Tibial nerve (tissue), 4 donors: ENCODE measurements around the gene MTRF1L. TPM values are rescaled to one million over a fixed set of nuclear protein-coding genes. Genes with fewer than 3 reads are reported as not detected.

Experiments used
- DNase-seq, 2 donors: peaks; one replicate each; pipeline ENCODE4 v3.0.0-alpha.2; 2019; ENCODE audit warnings: low spot score in 2 of 2
- H3K27ac ChIP-seq, 4 donors: fragments of 200-600 bp; sonication (generic) in 3 of 4; one replicate each; pipeline ENCODE4 v1.5.1; 2017 to 2019; ENCODE audit warnings: mild to moderate bottlenecking in 1 of 4
- H3K27me3 ChIP-seq, 2 donors: fragments of 200-600 bp; sonication (generic) in 1 of 2; one replicate each; pipeline versions ENCODE4 v1.5.1 to v1.6.0; 2017 to 2019
- H3K36me3 ChIP-seq, 3 donors: fragments of 200-600 bp; sonication (generic); one replicate each; pipeline ENCODE4 v1.5.1; 2018 to 2019
- H3K4me1 ChIP-seq, 4 donors: fragments of 200-600 bp; sonication (generic) in 3 of 4; one replicate each; pipeline ENCODE4 v1.5.1; 2017 to 2019
- H3K4me3 ChIP-seq, 4 donors: fragments of 200-600 bp; sonication (generic) in 3 of 4; one replicate each; pipeline ENCODE4 v1.5.1; 2017 to 2019; ENCODE audit warnings: mild to moderate bottlenecking in 1 of 4, moderate library complexity in 1 of 4
- H3K9me3 ChIP-seq, 4 donors: fragments of 200-600 bp; sonication (generic) in 3 of 4; one replicate each; pipeline ENCODE4 v1.5.1; 2017 to 2019
- EP300 ChIP-seq, 2 donors: sonication (generic); formaldehyde crosslinking; IDR thresholded peaks; one replicate each; pipeline ENCODE4 v1.6.1; 2017; ENCODE audit warnings: antibody characterized with exemption in 2 of 2, mild to moderate bottlenecking in 1 of 2
- POLR2A ChIP-seq, 2 donors: fragments of 450-650 bp; IDR thresholded peaks; one replicate each; pipeline ENCODE4 v1.6.1; 2017; ENCODE audit warnings: antibody characterized with exemption in 2 of 2, mild to moderate bottlenecking in 2 of 2, moderate library complexity in 2 of 2
- whole genome bisulfite sequencing, 2 donors: methylation state at CpG; one replicate each; pipeline ENCODE4 v1.1.5; 2018; 5-methylcytosine and 5-hydroxymethylcytosine counted together
- total RNA-seq, 4 donors: library from RNA; depleted of rRNA; stranded (reverse); fragments of >200 nt; gene quantifications; one replicate each; pipeline ENCODE4 v1.1.0, GENCODE V29; 2016
- TF ChIP-seq, protein P1 (sequence below), 5 experiments: fragments of 200-600 bp in 3 of 5; fragments of 450-650 bp in 2 of 5; sonication (generic) in 3 of 5; IDR thresholded peaks; one replicate each; pipeline ENCODE4 v1.5.1; 2016 to 2019; ENCODE audit warnings: antibody characterized with exemption in 5 of 5, mild to moderate bottlenecking in 3 of 5, moderate library complexity in 2 of 5

The MTRF1L gene
- total RNA-seq, 4 donors from 2014 or later, result 10.6 to 22.3 (median 12.4) TPM

DNA sequence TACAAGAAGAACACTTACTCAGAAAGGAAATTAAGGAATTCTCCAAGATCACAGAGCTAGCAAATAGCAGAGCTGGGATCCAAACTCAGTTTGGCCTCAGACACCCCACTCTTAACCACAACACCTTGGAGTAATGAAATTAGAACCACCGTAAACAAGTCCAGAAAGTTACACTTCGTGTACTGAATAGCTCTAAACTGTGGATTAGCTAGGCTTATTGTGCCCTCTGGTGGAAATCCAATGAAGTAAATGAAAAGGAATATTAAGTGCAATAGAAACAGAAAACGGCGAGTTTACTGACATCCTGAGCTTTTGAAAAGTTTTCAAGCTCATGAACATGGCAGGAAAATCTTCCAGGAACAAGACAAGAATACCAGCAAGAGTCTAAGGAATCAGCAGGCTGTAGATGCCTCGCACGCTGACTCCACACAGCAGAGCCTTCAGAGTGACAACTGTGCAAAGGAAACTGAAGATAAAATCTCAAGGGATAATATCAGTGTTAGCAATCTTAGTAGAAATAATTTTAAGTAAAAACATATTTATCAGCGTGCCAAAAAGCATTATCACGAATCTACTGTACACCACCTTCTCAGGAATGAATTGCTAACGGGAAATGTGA, 54.2 kb downstream of the MTRF1L start:
- no peak for DNase-seq
- 22 to 26% methylated on average over 9 of the region's 9 CpGs for WGBS, 2 donors
- H3K4me3 ChIP-seq, result no peak overlapping the region

GRCh38 chr6:152946995-152947394, 55.5 kb downstream of the MTRF1L start:
- H3K4me1 ChIP-seq, result peaks cover 0 to 8% (median 0%) of the 10 kb centered on the region in 4 donors
- 61 to 75% methylated on average over 2 of the region's 2 CpGs for WGBS, 2 donors
- H3K9me3 ChIP-seq, result no peaks in the 10 kb centered on the region
- TF ChIP-seq POLR2A (IDR thresholded peaks at IDR 0.05) (no peak), EP300 (IDR thresholded peaks at IDR 0.05) (no peak)
- TF ChIP-seq, protein P1, sequence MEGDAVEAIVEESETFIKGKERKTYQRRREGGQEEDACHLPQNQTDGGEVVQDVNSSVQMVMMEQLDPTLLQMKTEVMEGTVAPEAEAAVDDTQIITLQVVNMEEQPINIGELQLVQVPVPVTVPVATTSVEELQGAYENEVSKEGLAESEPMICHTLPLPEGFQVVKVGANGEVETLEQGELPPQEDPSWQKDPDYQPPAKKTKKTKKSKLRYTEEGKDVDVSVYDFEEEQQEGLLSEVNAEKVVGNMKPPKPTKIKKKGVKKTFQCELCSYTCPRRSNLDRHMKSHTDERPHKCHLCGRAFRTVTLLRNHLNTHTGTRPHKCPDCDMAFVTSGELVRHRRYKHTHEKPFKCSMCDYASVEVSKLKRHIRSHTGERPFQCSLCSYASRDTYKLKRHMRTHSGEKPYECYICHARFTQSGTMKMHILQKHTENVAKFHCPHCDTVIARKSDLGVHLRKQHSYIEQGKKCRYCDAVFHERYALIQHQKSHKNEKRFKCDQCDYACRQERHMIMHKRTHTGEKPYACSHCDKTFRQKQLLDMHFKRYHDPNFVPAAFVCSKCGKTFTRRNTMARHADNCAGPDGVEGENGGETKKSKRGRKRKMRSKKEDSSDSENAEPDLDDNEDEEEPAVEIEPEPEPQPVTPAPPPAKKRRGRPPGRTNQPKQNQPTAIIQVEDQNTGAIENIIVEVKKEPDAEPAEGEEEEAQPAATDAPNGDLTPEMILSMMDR (IDR thresholded peaks at IDR 0.05), result no peak
- no peak for DNase-seq
- H3K4me3 ChIP-seq, result no peak overlapping the region
- H3K36me3 ChIP-seq, result no peaks in the 10 kb centered on the region
- no peak overlapping the region for H3K27ac ChIP-seq
- H3K27me3 ChIP-seq, result no peaks in the 10 kb centered on the region

More for the DNA sequence above, 54.2 kb downstream of the MTRF1L start:
- Histone ChIP-seq H3K4me1 (peaks cover 0 to 8% (median 0%) of the 10 kb centered on the region in 4 donors), H3K27me3 (no peaks in the 10 kb centered on the region), H3K9me3 (no peaks in the 10 kb centered on the region), H3K27ac (no peak overlapping the region), H3K36me3 (no peaks in the 10 kb centered on the region)
- TF ChIP-seq, protein P1 (IDR thresholded peaks at IDR 0.05), result peak; percentile 43 to 72 (median 63)
- TF ChIP-seq POLR2A (IDR thresholded peaks at IDR 0.05) (no peak), EP300 (IDR thresholded peaks at IDR 0.05) (no peak)

- Histone ChIP-seq H3K36me3 (no peaks in the 10 kb centered on the region), H3K9me3 (no peaks in the 10 kb centered on the region), H3K27me3 (no peaks in the 10 kb centered on the region), H3K27ac (no peak overlapping the region), H3K4me1 (peaks cover 0 to 8% (median 0%) of the 10 kb centered on the region in 4 donors), H3K4me3 (no peak overlapping the region)
- 81 to 84% methylated on average over 3 of the region's 3 CpGs for WGBS, 2 donors
- TF ChIP-seq, protein P1 (IDR thresholded peaks at IDR 0.05), result no peak
- TF ChIP-seq EP300 (IDR thresholded peaks at IDR 0.05), result no peak
- no peak for TF ChIP-seq POLR2A (IDR thresholded peaks at IDR 0.05)
- no peak for DNase-seq
These were observed 56.0 kb downstream of the MTRF1L start for GRCh38 chr6:152946484-152946883.

DNA sequence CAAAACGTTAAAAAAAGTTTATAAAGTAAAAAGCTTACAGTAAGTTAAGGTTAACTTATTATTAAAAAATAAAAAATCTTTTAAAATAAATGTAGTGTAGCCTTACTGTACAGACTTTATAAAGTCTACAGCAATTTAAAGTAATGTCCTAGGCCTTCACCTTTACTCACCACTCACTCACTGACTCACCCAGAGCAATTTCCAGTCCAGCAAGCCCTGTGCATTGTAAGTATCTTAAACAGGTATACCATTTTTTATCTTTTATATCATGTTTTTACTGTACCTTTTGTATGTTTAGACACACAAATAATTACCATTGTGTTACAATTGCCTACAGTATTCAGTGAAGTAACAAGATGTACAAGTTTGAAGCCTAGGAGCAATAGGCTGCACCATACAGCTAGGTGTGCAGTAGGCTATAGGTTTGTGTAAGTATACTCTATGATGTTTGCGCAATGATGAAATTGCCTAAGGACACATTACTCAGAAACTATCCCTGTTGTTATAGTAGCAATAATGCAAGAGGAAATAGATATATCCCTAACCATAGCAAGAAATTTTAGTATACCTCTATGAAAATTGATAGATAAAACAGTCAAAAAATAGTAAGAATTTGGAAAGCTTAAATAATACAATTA, 59.1 kb downstream of the MTRF1L start:
- no peak for DNase-seq
- no peak for TF ChIP-seq EP300 (IDR thresholded peaks at IDR 0.05)
- no peak for TF ChIP-seq POLR2A (IDR thresholded peaks at IDR 0.05)
- TF ChIP-seq, protein P1 (IDR thresholded peaks at IDR 0.05), result no peak
- Histone ChIP-seq H3K9me3 (no peaks in the 10 kb centered on the region), H3K4me1 (peaks cover 0 to 6% (median 0%) of the 10 kb centered on the region in 4 donors), H3K27ac (no peak overlapping the region), H3K4me3 (no peak overlapping the region), H3K27me3 (no peaks in the 10 kb centered on the region), H3K36me3 (no peaks in the 10 kb centered on the region)
- WGBS, 2 donors, result 88 to 89% methylated on average over 2 of the region's 2 CpGs

DNA sequence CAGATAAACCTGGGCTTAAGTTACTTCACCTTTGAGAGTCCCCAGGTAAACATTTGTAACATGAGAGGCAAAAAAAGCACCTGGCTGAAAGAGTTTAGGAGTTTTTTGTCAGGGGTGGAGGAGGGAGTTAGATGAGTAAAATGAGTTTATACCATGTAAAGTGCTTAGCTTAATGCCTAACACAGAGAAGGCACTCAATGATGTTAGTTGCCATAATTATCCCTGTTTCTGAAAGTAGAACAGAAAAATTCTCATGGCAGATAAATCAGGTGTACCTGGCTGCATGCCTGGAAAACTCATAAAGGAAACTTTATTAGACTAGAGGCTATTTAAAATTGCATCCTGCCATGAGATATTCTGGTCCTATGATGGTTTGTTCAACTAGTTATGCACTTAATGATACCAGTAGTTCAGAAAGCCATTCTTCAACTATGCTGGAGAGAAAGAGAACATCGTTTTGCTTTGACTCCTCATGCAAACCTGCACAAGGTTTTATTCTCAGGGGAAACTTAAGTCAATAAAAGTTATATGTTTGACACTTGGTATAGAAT, 60.1 kb downstream of the MTRF1L start:
- no peaks in the 10 kb centered on the region for H3K36me3 ChIP-seq
- no peaks in the 10 kb centered on the region for H3K4me1 ChIP-seq
- no peaks in the 10 kb centered on the region for H3K9me3 ChIP-seq
- no peak overlapping the region for H3K4me3 ChIP-seq
- no peak overlapping the region for H3K27ac ChIP-seq
- 67 to 74% methylated on average over 1 of the region's 1 CpG for WGBS, 2 donors
- no peaks in the 10 kb centered on the region for H3K27me3 ChIP-seq
- TF ChIP-seq EP300 (IDR thresholded peaks at IDR 0.05) (no peak), POLR2A (IDR thresholded peaks at IDR 0.05) (no peak)
- TF ChIP-seq, protein P1 (IDR thresholded peaks at IDR 0.05), result no peak
- DNase-seq, result no peak
